HEK293T (cell line): ENCODE data around the gene RPS25.

Experiments
- CTCF ChIA-PET: fragments of 350-600 bp; formaldehyde crosslinking; extraction: SDS; loops from one replicate; lab custom pipeline; 2021; ENCODE audit warnings: antibody characterized with exemption, inconsistent platforms; lab: Yijun Ruan, JAX
- POLR2A ChIA-PET: fragments of 350-600 bp; formaldehyde crosslinking; extraction: SDS; loops from one replicate; lab custom pipeline; 2020; ENCODE audit warnings: antibody characterized with exemption, inconsistent platforms; lab: Yijun Ruan, JAX
- DNase-seq: peaks from one replicate; pipeline ENCODE4 v3.0.0; 2012; ENCODE audit warnings: mixed read lengths; ENCODE audit errors: extremely low spot score
- ARNT ChIP-seq: fragments of 450-650 bp; IDR thresholded peaks from 2 replicates; pipeline ENCODE4 v1.6.1; 2017; ENCODE audit warnings: mild to moderate bottlenecking
- BHLHE40 ChIP-seq: fragments of 450-650 bp; IDR thresholded peaks from 2 replicates; pipeline ENCODE4 v1.6.1; 2016; ENCODE audit warnings: mild to moderate bottlenecking, moderate library complexity, borderline replicate concordance
- CTBP1 ChIP-seq: fragments of 450-650 bp; IDR thresholded peaks from 2 replicates; pipeline ENCODE4 v1.6.1; 2016; ENCODE audit warnings: borderline replicate concordance
- ELF4 ChIP-seq: fragments of 450-650 bp; IDR thresholded peaks from 2 replicates; pipeline ENCODE4 v1.6.1; 2017; ENCODE audit warnings: antibody characterized with exemption
- FOXA1 ChIP-seq: fragments of 450-650 bp; IDR thresholded peaks from 2 replicates; pipeline ENCODE4 v1.6.1; 2016; ENCODE audit warnings: mild to moderate bottlenecking
- FOXK2 ChIP-seq: fragments of 450-650 bp; IDR thresholded peaks from 2 replicates; pipeline ENCODE4 v1.6.1; 2016; ENCODE audit warnings: mild to moderate bottlenecking
- FOXM1 ChIP-seq: fragments of 450-650 bp; IDR thresholded peaks from 2 replicates; pipeline ENCODE4 v1.6.1; 2017; ENCODE audit warnings: mild to moderate bottlenecking, borderline replicate concordance
- HDGF ChIP-seq: fragments of 450-650 bp; IDR thresholded peaks from 2 replicates; pipeline ENCODE4 v1.6.1; 2017; ENCODE audit warnings: antibody characterized with exemption, borderline replicate concordance
- L3MBTL2 ChIP-seq: fragments of 450-650 bp; conservative IDR thresholded peaks from 2 replicates; pipeline ENCODE4 v1.6.1; 2016; ENCODE audit warnings: mild to moderate bottlenecking
- LEF1 ChIP-seq: fragments of 450-650 bp; IDR thresholded peaks from 2 replicates; pipeline ENCODE4 v1.6.1; 2017; ENCODE audit warnings: mild to moderate bottlenecking, borderline replicate concordance
- NFRKB ChIP-seq: fragments of 450-650 bp; IDR thresholded peaks from 2 replicates; pipeline ENCODE4 v1.6.1; 2016; ENCODE audit warnings: mild to moderate bottlenecking, moderate library complexity
- PKNOX1 ChIP-seq: fragments of 450-650 bp; IDR thresholded peaks from 2 replicates; pipeline ENCODE4 v1.6.1; 2016
- SP1 ChIP-seq: fragments of 450-650 bp; IDR thresholded peaks from 2 replicates; pipeline ENCODE4 v1.6.1; 2017
- SUZ12 ChIP-seq: fragments of 450-650 bp; IDR thresholded peaks from 2 replicates; pipeline ENCODE4 v1.6.1; 2016; ENCODE audit warnings: mild to moderate bottlenecking
- TARDBP ChIP-seq: fragments of 450-650 bp; IDR thresholded peaks from 2 replicates; pipeline ENCODE4 v1.6.1; 2016
- ZNF384 ChIP-seq: fragments of 450-650 bp; IDR thresholded peaks from 2 replicates; pipeline ENCODE4 v1.6.1; 2016

The RPS25 gene

DNA sequence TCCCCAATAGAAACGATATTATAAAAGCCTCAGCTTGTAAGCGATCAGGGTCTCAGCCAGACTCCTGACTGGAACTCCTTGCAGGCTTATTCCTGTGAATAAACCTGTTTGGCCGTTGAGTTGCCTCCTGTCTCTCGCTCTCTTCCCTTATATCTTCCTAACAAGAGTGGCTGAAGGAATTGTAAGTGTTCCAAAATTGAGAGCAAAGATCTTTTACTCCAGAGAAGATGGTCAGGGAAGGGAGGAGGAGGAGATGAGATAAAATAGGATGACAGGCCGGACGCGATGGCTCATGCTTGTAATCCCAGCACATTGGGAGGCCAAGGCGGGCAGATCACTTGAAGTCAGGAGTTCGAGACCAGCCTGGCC, 13.8 kb upstream of the RPS25 start:
- no peak for DNase-seq
- POLR2A ChIA-PET, result interaction anchor here (3.0 to 3.1 kb wide), 2 partner anchors 13 to 24 kb away, joined by 9 to 14 read pairs; partner anchors contain the start of genes HYOU1, RPS25 and TRAPPC4
- TF ChIP-seq SUZ12 (no peak), LEF1 (no peak), SP1 (no peak), TARDBP (no peak), BHLHE40 (no peak), ARNT (no peak)
- CTCF ChIA-PET, result interaction anchor here (0.6 to 1.5 kb wide), 6 partner anchors 11 to 238 kb away, joined by 3 to 6 read pairs (median 4); no protein-coding TSS in a partner anchor

- POLR2A ChIA-PET, result interaction anchor here (1.0 to 3.1 kb wide), 3 partner anchors 12 to 33 kb away, joined by 3 to 14 read pairs (median 4); partner anchors contain the start of genes CENATAC, RPS25 and TRAPPC4
- DNase-seq, result peak; percentile 99
- CTCF ChIA-PET, result interaction anchor here (1.5 kb wide), 1 partner anchor 13 kb away, joined by 6 read pairs; no protein-coding TSS in a partner anchor
- TF ChIP-seq BHLHE40, result no peak
- 0 out of 2 replicates have a peak, but pooled peaks have one; percentile 57 for TF ChIP-seq HDGF
- peak; percentile 99 for TF ChIP-seq L3MBTL2
Measured at GRCh38 chr11:119030329-119031047, 12.3 kb upstream of the RPS25 start, which contains the start of gene SLC37A4. TSS of gene SLC37A4 (minus strand) at chr11:119030877.

GRCh38 chr11:119030029-119030328, 11.8 kb upstream of the RPS25 start:
- POLR2A ChIA-PET, result interaction anchor here (1.0 to 3.1 kb wide), 3 partner anchors 11 to 32 kb away, joined by 3 to 14 read pairs (median 4); partner anchors contain the start of genes CENATAC, RPS25 and TRAPPC4

GRCh38 chr11:119029340-119030028, 11.3 kb upstream of the RPS25 start:
- POLR2A ChIA-PET, result interaction anchor here (1.0 to 3.1 kb wide), 3 partner anchors 11 to 32 kb away, joined by 3 to 14 read pairs (median 4); partner anchors contain the start of genes CENATAC, RPS25 and TRAPPC4
- TF ChIP-seq ELF4 (no peak), ZNF384 (no peak), BHLHE40 (no peak), ARNT (no peak), PKNOX1 (no peak)
- peak; percentile 34 for DNase-seq
- CTCF ChIA-PET, result interaction anchor here (0.5 kb wide), 1 partner anchor 73 kb away, joined by 3 read pairs; no protein-coding TSS in a partner anchor

More at GRCh38 chr11:119030029-119030328, 11.8 kb upstream of the RPS25 start:
- DNase-seq, result no peak
- CTCF ChIA-PET, result interaction anchor here (0.5 kb wide), 1 partner anchor 73 kb away, joined by 3 read pairs; no protein-coding TSS in a partner anchor
- TF ChIP-seq TARDBP (no peak), ZNF384 (no peak), ELF4 (no peak), NFRKB (no peak), L3MBTL2 (no peak), FOXA1 (no peak), HDGF (no peak), LEF1 (no peak), ARNT (no peak), SUZ12 (no peak), FOXK2 (no peak), FOXM1 (no peak), PKNOX1 (no peak), SP1 (no peak), BHLHE40 (no peak)

GRCh38 chr11:119029069-119029339, 10.9 kb upstream of the RPS25 start:
- ChIA-PET CTCF (no interaction called here), POLR2A (interaction anchor here (3.1 kb wide), 1 partner anchor 10 kb away, joined by 14 read pairs; the partner anchor contains the start of genes RPS25 and TRAPPC4)
- no peak for DNase-seq
- TF ChIP-seq FOXK2, result no peak
- TF ChIP-seq CTBP1, result no peak
- no peak for TF ChIP-seq PKNOX1
- TF ChIP-seq SUZ12, result no peak
- TF ChIP-seq ZNF384, result no peak
- TF ChIP-seq FOXM1, result no peak
- no peak for TF ChIP-seq HDGF
- no peak for TF ChIP-seq L3MBTL2
- no peak for TF ChIP-seq FOXA1
- TF ChIP-seq TARDBP, result no peak
